ENCODE measurements around the gene DNM2.
"Not testable (repeated sequence)": the region's sequence is repeated elsewhere in the genome, so short reads cannot be mapped to it uniquely, and the experiment has no call there.

DNM2 gene

GRCh38 chr19:10717356-10718204 is at the start of gene DNM2:
Gene DNM2, plus strand, starts transcription at chr19:10718079. Its CDS starts 164 bp downstream, at chr19:10718243.
- peak; percentile 100 for DNase-seq (ENCODE audit: low read depth, low spot score)

GRCh38 chr19:10669246-10669645 is 48.6 kb upstream of the DNM2 start:
- DNase-seq (ENCODE audit: low read depth, low spot score) = no peak

- DNase-seq (ENCODE audit: low read depth, low spot score) = no peak
Measured at GRCh38 chr19:10670182-10670581, 47.7 kb upstream of the DNM2 start.

DNA sequence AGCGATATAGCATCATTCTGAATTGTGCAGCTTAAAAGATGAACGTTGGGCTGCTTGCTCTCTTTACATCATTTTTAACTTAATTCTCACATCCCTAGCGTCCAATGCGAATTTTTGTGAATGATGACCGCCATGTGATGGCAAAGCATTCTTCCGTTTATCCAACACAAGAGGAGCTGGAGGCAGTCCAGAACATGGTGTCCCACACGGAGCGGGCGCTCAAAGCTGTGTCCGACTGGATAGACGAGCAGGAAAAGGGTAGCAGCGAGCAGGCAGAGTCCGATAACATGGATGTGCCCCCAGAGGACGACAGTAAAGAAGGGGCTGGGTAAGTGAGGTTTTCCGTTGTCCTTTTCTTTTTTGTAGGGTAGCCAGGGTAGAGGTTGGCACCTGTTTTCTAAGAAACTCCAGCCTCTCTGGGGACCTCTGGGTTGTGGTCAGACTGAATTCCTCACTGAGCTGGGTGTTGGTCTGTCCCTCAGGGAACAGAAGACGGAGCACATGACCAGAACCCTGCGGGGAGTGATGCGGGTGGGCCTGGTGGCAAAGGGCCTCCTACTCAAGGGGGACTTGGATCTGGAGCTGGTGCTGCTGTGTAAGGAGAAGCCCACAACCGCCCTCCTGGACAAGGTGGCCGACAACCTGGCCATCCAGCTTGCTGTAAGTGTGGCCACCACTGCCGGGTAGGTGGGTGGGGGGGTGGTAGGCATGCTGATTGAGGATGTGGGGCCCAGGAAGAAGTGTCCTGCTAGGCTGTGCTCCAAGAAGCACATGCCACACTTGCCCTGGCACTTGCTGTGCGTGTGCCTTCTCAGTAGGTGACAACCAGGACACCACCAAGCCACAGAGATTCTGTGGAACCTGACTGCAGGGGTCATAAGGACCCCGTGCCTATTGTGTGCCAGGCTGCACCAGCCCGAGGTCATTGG is 46.7 kb upstream of the DNM2 start:
- no peak for DNase-seq (ENCODE audit: low read depth, low spot score)

DNA sequence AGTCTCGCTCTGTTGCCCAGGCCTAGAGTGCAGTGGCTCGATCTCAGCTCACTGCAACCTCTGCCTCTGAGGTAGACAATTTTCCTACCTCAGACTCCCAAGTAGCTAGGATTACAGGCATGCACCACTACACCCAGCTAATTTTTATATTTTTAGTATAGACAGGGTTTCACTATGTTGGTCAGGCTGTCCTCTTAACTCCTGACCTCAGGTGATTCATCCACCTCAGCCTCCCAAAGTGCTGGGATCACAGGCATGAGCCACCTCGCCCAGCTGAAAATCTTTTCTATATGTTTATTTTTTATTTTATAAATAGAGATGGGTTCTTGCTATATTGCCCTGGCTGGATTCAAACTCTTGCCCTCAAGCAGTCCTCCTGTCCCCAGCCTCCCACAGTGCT is 46.0 kb upstream of the DNM2 start:
- not testable (repeated sequence) for DNase-seq (ENCODE audit: low read depth, low spot score)

DNA sequence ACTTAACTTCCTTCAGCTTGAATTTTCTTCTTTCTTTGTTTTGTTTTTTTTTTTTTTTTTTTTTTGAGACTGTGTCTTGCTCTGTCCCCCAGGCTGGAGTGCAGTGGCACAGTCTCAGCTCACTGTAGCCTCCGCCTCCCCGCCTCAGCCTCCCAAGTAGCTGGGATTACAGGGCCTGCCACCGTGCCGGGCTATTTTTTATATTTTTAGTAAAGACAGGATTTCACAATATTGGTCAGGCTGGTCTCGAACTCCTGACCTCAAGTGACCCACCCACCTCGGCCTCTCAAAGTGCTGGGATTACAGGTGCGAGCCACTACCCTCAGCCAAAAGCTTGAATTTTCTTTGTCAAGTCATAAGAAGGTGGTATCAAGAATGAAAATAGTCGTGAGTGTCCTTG is 42.7 kb upstream of the DNM2 start:
- not testable (repeated sequence) for DNase-seq (ENCODE audit: low read depth, low spot score)

GRCh38 chr19:10677751-10678150 is 40.1 kb upstream of the DNM2 start:
- DNase-seq (ENCODE audit: low read depth, low spot score) = no peak

DNA sequence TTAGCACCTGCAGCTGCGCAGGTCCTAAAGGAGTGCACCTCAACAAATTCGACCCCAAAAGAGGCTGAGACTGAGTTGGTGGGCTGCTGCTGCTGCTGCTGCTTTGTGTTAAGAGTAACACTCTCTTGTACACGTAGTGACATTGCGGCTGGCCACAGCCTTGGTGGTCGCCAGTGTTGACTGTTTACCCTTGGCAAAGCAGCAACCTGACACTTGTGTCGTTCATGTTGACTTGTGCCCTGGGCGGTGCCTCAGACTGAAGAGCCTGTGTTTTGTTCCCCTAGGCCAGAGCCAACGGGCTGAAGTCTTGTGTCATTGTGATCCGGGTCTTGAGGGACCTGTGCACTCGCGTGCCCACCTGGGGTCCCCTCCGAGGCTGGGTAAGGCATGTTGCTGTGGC is 39.1 kb upstream of the DNM2 start:
- DNase-seq (ENCODE audit: low read depth, low spot score) = no peak

- no peak for DNase-seq (ENCODE audit: low read depth, low spot score)
Measured at GRCh38 chr19:10679743-10680142, 38.1 kb upstream of the DNM2 start.

GRCh38 chr19:10680545-10681135 is 37.2 kb upstream of the DNM2 start:
- DNase-seq (ENCODE audit: low read depth, low spot score) = no peak

DNA sequence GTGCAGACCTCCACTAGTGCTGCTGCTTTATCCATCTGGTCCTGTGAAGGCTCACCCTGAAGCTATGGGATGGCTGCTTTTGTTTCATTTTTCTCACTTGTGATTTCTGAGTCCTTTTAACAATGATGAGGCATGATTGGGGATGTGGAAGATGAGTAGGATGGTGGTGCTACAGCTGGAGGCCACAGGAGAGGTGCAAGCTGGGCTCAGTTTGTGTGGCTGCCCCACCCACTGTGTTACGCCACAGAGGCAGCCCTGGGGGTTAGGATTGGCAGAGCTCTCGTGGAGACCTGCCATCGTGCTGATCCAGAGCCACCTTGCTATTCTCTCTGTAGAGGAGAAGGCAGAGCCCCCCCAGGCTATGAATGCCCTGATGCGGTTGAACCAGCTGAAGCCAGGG is 36.2 kb upstream of the DNM2 start:
- no peak for DNase-seq (ENCODE audit: low read depth, low spot score)

DNA sequence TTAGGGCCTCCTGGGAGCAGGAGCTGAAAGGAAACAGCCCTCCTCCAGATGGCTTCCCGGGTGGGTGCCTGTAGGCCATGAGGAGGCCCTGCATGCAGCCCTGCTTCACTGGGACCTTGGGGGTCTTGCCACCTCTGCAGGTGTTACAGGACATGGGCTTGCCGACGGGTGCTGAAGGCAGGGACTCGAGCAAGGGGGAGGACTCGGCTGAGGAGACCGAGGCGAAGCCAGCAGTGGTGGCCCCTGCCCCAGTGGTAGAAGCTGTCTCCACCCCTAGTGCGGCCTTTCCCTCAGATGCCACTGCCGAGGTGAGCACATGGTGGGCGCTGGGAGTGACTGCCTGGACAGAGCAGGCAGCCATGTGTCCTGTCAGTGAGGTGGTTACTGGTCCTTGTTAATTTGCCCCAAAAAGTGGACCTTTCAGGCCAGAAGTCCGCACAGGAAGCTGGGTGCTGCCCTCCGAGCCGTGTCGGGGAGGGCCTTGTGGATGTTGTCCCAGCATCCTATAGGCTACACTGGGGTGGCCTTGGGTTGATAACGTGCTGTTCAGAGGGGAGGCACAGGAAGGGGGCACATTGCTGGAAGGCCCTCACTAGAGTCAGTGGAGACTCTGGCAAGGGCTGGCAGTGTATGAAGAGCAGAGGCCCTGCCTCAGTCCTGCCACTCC is 35.3 kb upstream of the DNM2 start:
- no peak for DNase-seq (ENCODE audit: low read depth, low spot score)

DNA sequence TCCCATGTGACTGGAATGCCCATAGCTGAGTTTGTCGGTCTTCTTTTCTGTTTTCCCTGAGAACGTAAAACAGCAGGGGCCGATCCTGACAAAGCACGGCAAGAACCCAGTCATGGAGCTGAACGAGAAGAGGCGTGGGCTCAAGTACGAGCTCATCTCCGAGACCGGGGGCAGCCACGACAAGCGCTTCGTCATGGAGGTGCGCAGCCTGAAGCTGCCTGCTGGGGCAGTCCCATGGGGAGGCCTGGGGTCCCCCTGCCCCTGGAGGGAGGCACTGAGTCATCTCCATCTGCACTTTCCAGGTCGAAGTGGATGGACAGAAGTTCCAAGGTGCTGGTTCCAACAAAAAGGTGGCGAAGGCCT is 34.8 kb upstream of the DNM2 start:
- DNase-seq (ENCODE audit: low read depth, low spot score) = no peak

- DNase-seq (ENCODE audit: low read depth, low spot score) = no peak
Measured at GRCh38 chr19:10683582-10683981, 34.3 kb upstream of the DNM2 start.

DNA sequence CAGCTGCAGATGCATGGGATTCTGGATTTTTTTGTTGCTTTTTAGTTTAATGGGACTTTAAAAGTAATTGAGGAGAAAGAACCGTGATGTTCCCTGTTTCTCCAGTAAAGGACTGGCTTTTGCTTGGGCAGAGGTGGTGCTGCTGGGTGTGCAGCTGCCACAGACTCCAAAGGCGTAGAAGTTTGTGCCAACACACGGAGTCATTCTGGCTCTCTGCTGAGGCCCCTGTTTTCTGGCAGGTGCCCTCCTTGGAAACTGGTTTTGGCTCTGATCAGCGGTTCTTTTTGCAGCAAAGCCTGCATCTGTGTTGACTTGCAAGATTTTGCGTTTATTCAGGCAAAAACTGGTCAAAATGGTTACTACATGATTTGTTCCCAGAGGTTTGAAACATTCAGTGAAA is 32.7 kb upstream of the DNM2 start:
- no peak for DNase-seq (ENCODE audit: low read depth, low spot score)

DNA sequence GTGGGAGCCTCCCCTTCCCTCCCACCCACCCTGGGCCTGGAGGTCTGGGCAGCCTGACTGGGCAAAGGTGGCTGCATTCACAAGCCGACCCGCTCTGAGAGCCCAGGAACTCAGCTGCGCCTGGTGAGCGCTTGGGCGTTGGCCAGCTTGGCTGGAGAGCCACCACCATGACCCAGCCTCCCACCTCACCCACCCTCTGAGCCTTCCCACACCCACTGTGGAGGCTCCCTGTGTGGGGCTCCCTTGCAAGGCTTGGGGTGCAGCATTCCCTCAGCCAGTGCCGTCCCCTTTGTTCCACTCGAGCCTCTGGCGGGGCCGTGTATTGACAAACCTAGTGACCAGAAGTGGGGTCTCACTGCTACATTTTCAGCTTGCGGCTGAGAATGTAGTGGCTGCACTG is 31.7 kb upstream of the DNM2 start:
- DNase-seq (ENCODE audit: low read depth, low spot score) = no peak

- no peak for DNase-seq (ENCODE audit: low read depth, low spot score)
Measured at GRCh38 chr19:10686661-10687517, 31.0 kb upstream of the DNM2 start.

DNA sequence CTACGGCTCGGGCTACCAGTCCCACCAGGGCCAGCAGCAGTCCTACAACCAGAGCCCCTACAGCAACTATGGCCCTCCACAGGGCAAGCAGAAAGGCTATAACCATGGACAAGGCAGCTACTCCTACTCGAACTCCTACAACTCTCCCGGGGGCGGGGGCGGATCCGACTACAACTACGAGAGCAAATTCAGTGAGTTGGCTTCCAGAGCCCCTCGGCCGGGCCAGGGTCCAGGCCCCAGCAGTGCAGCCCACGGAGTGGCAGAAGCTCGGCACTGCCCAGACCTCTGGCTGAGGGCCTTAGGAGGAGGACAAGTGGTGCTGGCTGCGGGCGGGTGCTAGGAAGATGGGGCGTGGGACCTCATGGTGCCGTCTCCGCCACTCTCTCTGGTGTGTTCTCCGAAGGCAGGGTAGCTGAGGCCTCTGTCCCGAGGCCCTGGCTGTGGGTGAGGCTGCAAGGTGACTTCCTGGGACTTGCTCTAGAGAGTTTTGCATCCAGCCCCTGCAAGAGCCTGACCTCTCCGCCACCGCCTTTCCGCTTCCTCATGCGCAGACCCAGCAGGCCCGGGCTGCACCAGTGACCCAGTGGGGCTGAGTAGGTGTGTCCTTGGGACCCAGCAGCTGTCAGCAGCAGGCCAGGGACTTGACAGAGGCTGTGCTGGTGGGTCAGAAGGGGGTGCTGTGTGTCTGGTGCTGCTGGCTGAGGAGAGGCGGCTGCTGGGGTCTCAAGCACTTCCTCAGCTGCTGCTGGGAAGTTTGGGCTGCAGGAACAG is 30.2 kb upstream of the DNM2 start:
- DNase-seq (ENCODE audit: low read depth, low spot score) = no peak

- no peak for DNase-seq (ENCODE audit: low read depth, low spot score)
Measured at GRCh38 chr19:10688545-10689280, 29.2 kb upstream of the DNM2 start.
